Pulmonary artery endothelial cell (primary cell): ENCODE results near the gene ZFC3H1. TPM values are rescaled to one million over a fixed set of nuclear protein-coding genes. Genes with fewer than 3 reads are reported as not detected.

ENCODE experiments used
- DNase-seq: peaks from one replicate; pipeline ENCODE4 v3.0.0-alpha.2; 2011; ENCODE audit warnings: low read depth, low spot score
- total RNA-seq: library from RNA; depleted of rRNA; stranded (reverse); fragments of >200 nt; gene quantifications from 2 replicates; pipeline ENCODE4 v1.2.3, GENCODE V29; 2014

ZFC3H1 gene
- total RNA-seq, 1 donor from 2014 or later = 14.8 TPM

GRCh38 chr12:71684081-71684480 is 20.4 kb upstream of the ZFC3H1 start:
- no peak for DNase-seq

GRCh38 chr12:71683633-71684032 is 20.0 kb upstream of the ZFC3H1 start:
- DNase-seq = no peak

GRCh38 chr12:71682466-71682865 is 18.8 kb upstream of the ZFC3H1 start:
- no peak for DNase-seq

GRCh38 chr12:71671816-71672215 is 8.2 kb upstream of the ZFC3H1 start:
- no peak for DNase-seq

GRCh38 chr12:71671311-71671710 is 7.7 kb upstream of the ZFC3H1 start:
- no peak for DNase-seq

- no peak for DNase-seq
Observed at GRCh38 chr12:71666259-71666658, 2.6 kb upstream of the ZFC3H1 start.

- no peak for DNase-seq
Observed at GRCh38 chr12:71665090-71665463, 1.4 kb upstream of the ZFC3H1 start.

- DNase-seq = no peak
Observed at GRCh38 chr12:71664411-71665089, 902 bp upstream of the ZFC3H1 start.

GRCh38 chr12:71662849-71663560 is 643 bp downstream of the ZFC3H1 start:
- DNase-seq = no peak

GRCh38 chr12:71661977-71662530 is 1.6 kb downstream of the ZFC3H1 start:
- DNase-seq = no peak

GRCh38 chr12:71656740-71657139 is 6.9 kb downstream of the ZFC3H1 start:
- DNase-seq = no peak

GRCh38 chr12:71655907-71656306 is 7.7 kb downstream of the ZFC3H1 start:
- no peak for DNase-seq

GRCh38 chr12:71655495-71655894 is 8.2 kb downstream of the ZFC3H1 start:
- DNase-seq = no peak

- DNase-seq = no peak
Observed at GRCh38 chr12:71654200-71654599, 9.4 kb downstream of the ZFC3H1 start.

GRCh38 chr12:71653137-71653536 is 10.5 kb downstream of the ZFC3H1 start:
- no peak for DNase-seq

- DNase-seq = no peak
Observed at GRCh38 chr12:71652656-71653055, 11.0 kb downstream of the ZFC3H1 start.

- DNase-seq = no peak
Observed at GRCh38 chr12:71649401-71649800, 14.2 kb downstream of the ZFC3H1 start.

GRCh38 chr12:71648537-71648936 is 15.1 kb downstream of the ZFC3H1 start:
- no peak for DNase-seq

- no peak for DNase-seq
Observed at GRCh38 chr12:71646512-71646911, 17.1 kb downstream of the ZFC3H1 start.

GRCh38 chr12:71645268-71645667 is 18.4 kb downstream of the ZFC3H1 start:
- no peak for DNase-seq

GRCh38 chr12:71642264-71642663 is 21.4 kb downstream of the ZFC3H1 start:
- DNase-seq = no peak

GRCh38 chr12:71641390-71641789 is 22.3 kb downstream of the ZFC3H1 start:
- no peak for DNase-seq

- no peak for DNase-seq
Observed at GRCh38 chr12:71640316-71640715, 23.3 kb downstream of the ZFC3H1 start.
